Activated CD4-positive, alpha-beta memory T cell treated with anti-CD3 and anti-CD28 coated beads, Interleukin-2, amount 10 ng/mL, durations not matched to agents 7 days and 5 days (primary cell): Measurements from ENCODE around the gene CDH23. TPM values are rescaled to one million over a fixed set of nuclear protein-coding genes. Genes with fewer than 3 reads are reported as not detected.
A peak's percentile ranks its signal among the peaks of the same experiment; 100 is the strongest.

Source experiments
- CTCF ChIA-PET: fragments of 350-600 bp; sonication (Branson Sonifier 250); formaldehyde crosslinking; loops from one replicate; lab custom pipeline; 2021; ENCODE audit warnings: antibody characterized with exemption, inconsistent platforms; lab: Charles Lee
- POLR2A ChIA-PET: fragments of 350-600 bp; sonication (Branson Sonifier 250); formaldehyde crosslinking; loops from one replicate; lab custom pipeline; 2021; ENCODE audit warnings: antibody characterized with exemption; lab: Charles Lee
- DNase-seq: peaks from one replicate; pipeline ENCODE4 v3.0.0-alpha.2; 2020
- H3K27ac Mint-ChIP-seq: one replicate; pipeline ENCODE4 v1.8.0; 2021; ENCODE audit warnings: mild to moderate bottlenecking, mixed read lengths
- H3K27me3 Mint-ChIP-seq: one replicate; pipeline ENCODE4 v1.8.0; 2021; ENCODE audit warnings: mixed read lengths
- H3K36me3 Mint-ChIP-seq: one replicate; pipeline ENCODE4 v1.8.0; 2021; ENCODE audit warnings: low read depth, mixed read lengths
- H3K4me1 Mint-ChIP-seq: one replicate; pipeline ENCODE4 v1.8.0; 2021; ENCODE audit warnings: mixed read lengths
- H3K4me3 Mint-ChIP-seq: one replicate; pipeline ENCODE4 v1.8.0; 2021; ENCODE audit warnings: mild to moderate bottlenecking, mixed read lengths
- H3K9me3 Mint-ChIP-seq: one replicate; pipeline ENCODE4 v1.8.0; 2021; ENCODE audit warnings: mixed read lengths
- total RNA-seq, 2 experiments: library from RNA; stranded (reverse); gene quantifications; one replicate each; pipeline ENCODE4 v1.2.3, GENCODE V29; 2021

Gene CDH23
- total RNA-seq, 2 experiments from 2014 or later = 1.3 TPM

DNA sequence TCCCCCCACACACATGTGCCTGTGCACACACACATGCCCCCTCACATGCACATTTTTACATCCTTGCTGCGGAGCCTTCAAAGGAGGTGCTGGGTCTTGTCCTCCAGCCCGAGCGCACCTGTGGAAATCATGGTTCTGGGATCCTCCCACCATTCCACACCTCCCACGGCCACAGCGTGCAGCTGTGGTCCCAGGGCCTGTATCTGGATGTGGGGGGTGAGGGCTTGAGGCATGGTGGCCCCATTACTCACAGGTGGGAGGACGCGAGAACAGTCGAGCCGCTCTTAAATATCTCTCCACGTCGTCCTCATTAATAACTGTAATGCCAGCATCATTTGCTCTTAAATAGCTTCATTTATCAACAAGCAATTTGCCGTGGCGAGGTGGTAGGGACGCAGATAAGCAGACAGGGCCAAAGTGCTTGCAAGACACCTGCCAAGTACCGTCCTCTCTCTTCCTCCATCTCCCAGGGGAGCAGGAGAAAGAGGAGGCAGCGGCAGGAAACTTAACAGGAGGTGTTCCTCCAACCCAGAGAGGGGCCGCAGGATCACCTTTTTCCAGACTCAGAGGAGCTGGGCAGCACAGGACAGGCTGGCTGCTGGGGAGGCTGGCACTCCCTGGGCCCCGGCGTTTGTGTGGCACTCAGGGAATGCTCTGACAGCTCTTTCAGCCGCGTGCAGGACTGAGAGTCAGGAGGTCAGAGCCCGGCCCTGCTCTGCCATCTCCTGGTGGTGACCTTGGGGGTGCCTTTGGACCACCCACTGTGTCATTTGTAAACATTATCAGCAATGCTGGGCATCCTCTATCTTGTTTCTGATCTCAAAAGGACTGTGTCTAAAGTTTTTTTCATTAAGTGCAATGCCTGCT is 87.4 kb downstream of the CDH23 start:
- H3K27me3 Mint-ChIP-seq = peaks cover 3% of the 10 kb centered on the region
- ChIA-PET CTCF (interaction anchor here (0.5 kb wide), 1 partner anchor 15 kb away, joined by 5 read pairs; no protein-coding TSS in a partner anchor), POLR2A (no interaction called here)
- H3K4me1 Mint-ChIP-seq = no peaks in the 10 kb centered on the region
- H3K9me3 Mint-ChIP-seq = no peaks in the 10 kb centered on the region
- no peak overlapping the region for H3K4me3 Mint-ChIP-seq
- H3K27ac Mint-ChIP-seq = no peak overlapping the region
- no peaks in the 10 kb centered on the region for H3K36me3 Mint-ChIP-seq
- DNase-seq = no peak

DNA sequence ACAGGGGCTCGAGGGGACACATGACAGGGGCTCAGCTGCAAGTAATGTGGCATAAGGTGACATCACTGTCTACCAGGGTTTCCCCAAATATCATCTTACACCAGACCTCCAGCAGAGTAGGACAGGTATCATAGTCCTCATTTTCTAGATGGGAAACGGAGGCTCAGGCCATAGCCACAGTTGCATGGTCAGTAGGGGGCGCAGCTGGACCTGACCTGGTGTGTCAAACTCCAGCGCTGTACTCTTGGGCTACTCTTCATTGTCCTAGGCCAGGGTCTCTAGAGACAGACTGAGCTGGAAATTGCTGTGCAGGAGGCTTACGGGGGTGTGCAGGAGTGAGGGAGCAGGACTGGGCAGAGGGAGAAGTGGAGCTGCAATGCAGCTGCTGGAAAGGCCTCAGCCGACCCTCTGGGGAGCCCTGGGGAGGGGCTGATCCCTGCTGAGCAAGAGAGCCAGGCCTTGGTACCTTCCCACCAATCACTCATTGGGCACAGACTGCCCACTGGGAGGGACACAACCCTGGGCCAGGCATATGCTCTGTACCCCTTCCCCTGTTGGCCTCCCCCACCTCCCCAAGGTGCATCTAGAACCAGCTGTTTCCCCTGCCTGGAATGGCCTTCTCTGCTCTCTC is 89.9 kb downstream of the CDH23 start:
- no peaks in the 10 kb centered on the region for H3K9me3 Mint-ChIP-seq

DNA sequence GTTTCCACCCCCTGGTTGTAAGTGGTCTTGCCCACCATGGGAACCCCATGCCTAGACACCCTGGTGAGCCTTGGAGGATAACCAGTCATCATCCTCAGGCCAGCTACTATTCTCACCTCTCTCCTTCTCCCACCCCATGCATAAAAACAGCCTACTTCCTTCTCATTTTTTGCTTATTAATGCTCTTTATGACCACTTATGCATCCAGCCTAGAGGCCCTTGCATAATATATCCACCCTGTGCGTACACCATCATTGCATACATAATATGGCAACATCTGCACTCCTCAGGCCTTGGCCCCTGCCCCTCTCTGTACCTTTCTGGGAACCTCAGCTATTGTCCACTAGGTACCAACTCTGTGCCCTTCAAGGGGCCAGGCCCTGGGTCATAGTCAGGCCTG is 91.0 kb downstream of the CDH23 start:
- Mint-ChIP-seq H3K4me3 (no peak overlapping the region), H3K4me1 (no peaks in the 10 kb centered on the region), H3K27me3 (peaks cover 4% of the 10 kb centered on the region), H3K27ac (no peak overlapping the region), H3K9me3 (no peaks in the 10 kb centered on the region), H3K36me3 (no peaks in the 10 kb centered on the region)
- no peak for DNase-seq
- ChIA-PET CTCF (interaction anchor here (2.7 kb wide), 1 partner anchor 220 kb away, joined by 8 read pairs; no protein-coding TSS in a partner anchor), POLR2A (no interaction called here)

More for the DNA sequence above, 89.9 kb downstream of the CDH23 start:
- Mint-ChIP-seq H3K27me3 (peaks cover 4% of the 10 kb centered on the region), H3K4me1 (no peaks in the 10 kb centered on the region), H3K27ac (no peak overlapping the region), H3K36me3 (no peaks in the 10 kb centered on the region), H3K4me3 (no peak overlapping the region)
- DNase-seq = peak; percentile 45
- ChIA-PET CTCF (interaction anchor here (1.5 to 2.7 kb wide), 2 partner anchors 44 to 221 kb away, joined by 3 to 8 read pairs; no protein-coding TSS in a partner anchor), POLR2A (no interaction called here)

DNA sequence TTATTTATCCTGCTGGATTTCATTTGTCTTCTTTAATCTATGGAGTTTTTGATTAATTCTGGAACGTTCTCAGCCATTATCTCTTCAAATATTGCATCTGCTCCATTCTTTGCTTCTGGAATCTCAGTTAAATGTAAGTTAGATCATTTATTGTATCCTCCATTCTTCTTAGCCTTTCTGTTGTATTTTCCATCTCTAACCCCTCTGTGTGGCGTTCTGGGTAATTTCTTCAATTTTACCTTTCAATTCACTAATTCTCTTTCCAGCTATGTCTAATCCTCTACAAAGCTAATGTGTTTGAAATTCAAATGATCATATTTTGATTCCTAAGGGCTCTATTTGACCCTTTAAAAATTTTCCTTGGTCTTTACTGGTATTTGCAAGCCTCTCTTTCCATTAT is 92.4 kb downstream of the CDH23 start:
- POLR2A ChIA-PET = no interaction called here
- DNase-seq = no peak
- Mint-ChIP-seq H3K9me3 (no peaks in the 10 kb centered on the region), H3K27ac (no peak overlapping the region), H3K4me3 (no peak overlapping the region), H3K27me3 (peaks cover 4% of the 10 kb centered on the region), H3K36me3 (no peaks in the 10 kb centered on the region), H3K4me1 (peaks cover 3% of the 10 kb centered on the region)
- CTCF ChIA-PET = no interaction called here

DNA sequence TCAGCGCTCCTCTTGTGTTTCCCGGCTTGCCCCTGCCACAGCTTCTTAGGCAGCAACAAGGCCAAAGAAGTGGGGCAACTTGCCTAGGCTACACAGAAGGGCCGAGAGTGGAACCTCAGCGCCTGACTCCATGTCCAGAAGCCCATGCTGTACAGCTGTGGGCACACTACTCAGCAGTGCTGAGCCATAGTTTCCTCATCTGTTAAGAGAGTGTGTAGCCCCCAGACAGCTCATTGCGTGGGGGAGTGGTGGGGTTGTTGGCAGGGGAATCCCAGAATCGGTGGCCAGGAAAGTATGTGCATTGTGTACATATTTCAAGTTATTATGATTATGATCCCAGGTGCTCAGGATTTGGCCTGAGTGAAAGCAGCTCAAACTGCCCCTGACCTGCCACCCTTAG is 96.2 kb downstream of the CDH23 start:
- ChIA-PET POLR2A (no interaction called here), CTCF (interaction anchor here (0.6 kb wide), 1 partner anchor 121 kb away, joined by 3 read pairs; no protein-coding TSS in a partner anchor)
- no peak for DNase-seq
- peaks cover 7% of the 10 kb centered on the region for H3K4me1 Mint-ChIP-seq
- no peak overlapping the region for H3K27ac Mint-ChIP-seq
- no peaks in the 10 kb centered on the region for H3K9me3 Mint-ChIP-seq
- H3K36me3 Mint-ChIP-seq = no peaks in the 10 kb centered on the region
- peaks cover 4% of the 10 kb centered on the region for H3K27me3 Mint-ChIP-seq
- H3K4me3 Mint-ChIP-seq = no peak overlapping the region

DNA sequence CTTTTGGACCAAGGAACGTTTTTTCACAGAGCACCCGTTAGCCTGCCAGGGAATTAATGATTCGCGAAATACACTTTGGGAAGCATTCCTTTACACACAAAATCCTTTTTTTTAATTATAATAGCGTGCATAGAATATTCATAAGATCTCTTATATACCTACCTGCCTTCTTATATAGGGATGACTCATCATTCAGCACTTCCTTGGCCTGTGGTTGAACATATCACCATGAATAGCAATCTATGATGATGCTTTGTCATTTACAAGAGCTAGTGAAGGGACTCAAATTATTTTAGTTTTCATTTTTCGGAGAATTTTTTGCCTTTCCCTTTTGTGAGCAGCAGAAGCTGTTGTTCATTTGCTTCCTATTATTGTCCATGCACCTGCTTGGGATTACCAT is 97.0 kb downstream of the CDH23 start:
- Mint-ChIP-seq H3K9me3 (no peaks in the 10 kb centered on the region), H3K4me1 (peaks cover 7% of the 10 kb centered on the region), H3K36me3 (no peaks in the 10 kb centered on the region), H3K27me3 (peaks cover 4% of the 10 kb centered on the region), H3K27ac (no peak overlapping the region), H3K4me3 (no peak overlapping the region)
- ChIA-PET POLR2A (no interaction called here), CTCF (interaction anchor here (0.6 to 1.6 kb wide), 3 partner anchors 77 to 318 kb away, joined by 3 to 5 read pairs (median 4); no protein-coding TSS in a partner anchor)
- DNase-seq = no peak

DNA sequence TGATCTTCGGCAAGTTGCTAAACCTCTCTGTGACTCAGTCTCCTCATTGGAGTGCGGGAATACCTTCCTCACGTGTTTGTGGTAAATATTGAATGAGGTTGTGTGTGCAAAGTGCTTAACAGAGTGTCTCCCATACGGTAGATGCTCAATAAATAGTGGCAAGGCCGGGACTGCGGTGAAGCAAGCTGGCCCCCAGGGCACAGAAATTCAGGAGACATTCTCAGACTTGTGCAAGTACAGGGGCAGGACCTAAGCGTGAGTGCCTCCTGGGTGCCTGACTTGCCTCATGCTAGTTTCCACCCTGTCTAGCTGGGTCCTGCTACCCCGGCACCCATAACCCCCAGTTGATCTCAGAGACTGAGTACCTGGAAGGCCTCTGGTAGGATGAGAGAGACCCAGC is 97.8 kb downstream of the CDH23 start:
- H3K27ac Mint-ChIP-seq = no peak overlapping the region
- POLR2A ChIA-PET = no interaction called here
- no peaks in the 10 kb centered on the region for H3K9me3 Mint-ChIP-seq
- H3K27me3 Mint-ChIP-seq = peaks cover 5% of the 10 kb centered on the region
- no peaks in the 10 kb centered on the region for H3K36me3 Mint-ChIP-seq
- H3K4me1 Mint-ChIP-seq = peaks cover 7% of the 10 kb centered on the region
- DNase-seq = no peak
- no peak overlapping the region for H3K4me3 Mint-ChIP-seq
- CTCF ChIA-PET = interaction anchor here (1.4 to 1.6 kb wide), 2 partner anchors 76 to 317 kb away, joined by 4 to 5 read pairs; no protein-coding TSS in a partner anchor

DNA sequence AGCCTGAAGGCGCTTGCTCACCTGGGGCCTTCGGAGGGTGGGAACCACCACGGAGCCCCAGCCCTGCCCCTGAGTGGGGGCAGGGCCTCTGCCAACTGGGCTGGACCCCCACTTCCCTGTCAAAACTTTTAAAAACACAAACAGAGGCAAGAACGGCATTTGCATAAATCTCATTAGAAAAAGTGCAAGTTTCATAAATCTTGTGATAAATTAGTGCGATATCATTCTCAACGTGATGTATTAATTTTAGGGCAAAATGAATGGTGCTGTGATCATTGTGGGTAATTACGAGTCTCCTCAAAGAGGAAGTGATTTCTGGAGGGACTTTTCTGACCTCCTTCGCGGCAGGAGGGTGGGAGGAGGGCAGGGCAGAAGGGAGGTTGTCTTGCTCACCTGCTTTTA is 98.3 kb downstream of the CDH23 start:
- no peak for DNase-seq
- peaks cover 7% of the 10 kb centered on the region for H3K4me1 Mint-ChIP-seq
- no peaks in the 10 kb centered on the region for H3K9me3 Mint-ChIP-seq
- no peak overlapping the region for H3K4me3 Mint-ChIP-seq
- H3K36me3 Mint-ChIP-seq = no peaks in the 10 kb centered on the region
- ChIA-PET POLR2A (no interaction called here), CTCF (interaction anchor here (1.4 to 1.6 kb wide), 2 partner anchors 75 to 317 kb away, joined by 4 to 5 read pairs; no protein-coding TSS in a partner anchor)
- peaks cover 5% of the 10 kb centered on the region for H3K27me3 Mint-ChIP-seq
- H3K27ac Mint-ChIP-seq = no peak overlapping the region

DNA sequence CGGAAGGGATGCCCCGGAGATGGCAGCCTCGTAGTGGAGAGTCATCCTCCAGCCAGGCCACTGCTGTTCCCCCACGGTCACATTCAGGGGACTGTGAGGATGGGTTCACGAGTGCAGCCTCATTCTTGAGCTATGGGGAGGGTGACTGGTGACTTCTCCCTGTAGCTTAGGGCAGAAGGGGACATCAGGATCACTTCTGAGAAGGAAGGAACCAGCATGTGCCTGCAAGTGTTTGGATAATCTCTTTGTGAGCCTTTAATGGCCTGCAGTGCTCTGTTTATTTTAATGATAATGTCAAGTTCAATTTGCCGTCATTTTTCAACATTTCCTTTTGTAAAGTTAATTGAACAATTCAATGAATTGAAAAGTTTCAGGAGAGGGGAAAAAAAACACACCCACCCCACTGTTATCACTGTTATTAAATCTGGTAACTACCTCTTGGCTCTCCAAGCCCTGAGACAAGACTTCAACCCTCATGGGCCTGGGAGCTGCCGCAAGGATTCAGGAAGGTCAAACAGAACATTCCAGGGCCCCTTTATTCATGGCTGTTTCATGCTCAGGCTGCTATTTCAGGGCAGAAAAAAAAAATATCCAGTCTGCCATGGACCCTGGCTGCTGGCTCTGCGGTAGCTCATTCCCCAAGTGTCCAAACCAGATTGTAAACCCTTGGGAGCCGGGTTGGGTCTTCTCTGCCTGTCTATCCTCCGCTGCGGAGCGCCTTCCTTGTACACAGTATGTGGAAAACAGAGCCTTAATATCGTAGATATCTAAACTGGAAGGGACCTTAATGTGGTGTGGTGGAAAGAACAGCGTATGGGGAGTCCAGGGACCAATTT is 100.4 kb downstream of the CDH23 start:
- Mint-ChIP-seq H3K9me3 (no peaks in the 10 kb centered on the region), H3K4me3 (no peak overlapping the region), H3K27me3 (peaks cover 7% of the 10 kb centered on the region), H3K27ac (no peak overlapping the region), H3K36me3 (no peaks in the 10 kb centered on the region), H3K4me1 (peaks cover 7% of the 10 kb centered on the region)
- ChIA-PET POLR2A (interaction anchor here (1.1 kb wide), 1 partner anchor 12 kb away, joined by 3 read pairs; no protein-coding TSS in a partner anchor), CTCF (no interaction called here)
- DNase-seq = no peak

DNA sequence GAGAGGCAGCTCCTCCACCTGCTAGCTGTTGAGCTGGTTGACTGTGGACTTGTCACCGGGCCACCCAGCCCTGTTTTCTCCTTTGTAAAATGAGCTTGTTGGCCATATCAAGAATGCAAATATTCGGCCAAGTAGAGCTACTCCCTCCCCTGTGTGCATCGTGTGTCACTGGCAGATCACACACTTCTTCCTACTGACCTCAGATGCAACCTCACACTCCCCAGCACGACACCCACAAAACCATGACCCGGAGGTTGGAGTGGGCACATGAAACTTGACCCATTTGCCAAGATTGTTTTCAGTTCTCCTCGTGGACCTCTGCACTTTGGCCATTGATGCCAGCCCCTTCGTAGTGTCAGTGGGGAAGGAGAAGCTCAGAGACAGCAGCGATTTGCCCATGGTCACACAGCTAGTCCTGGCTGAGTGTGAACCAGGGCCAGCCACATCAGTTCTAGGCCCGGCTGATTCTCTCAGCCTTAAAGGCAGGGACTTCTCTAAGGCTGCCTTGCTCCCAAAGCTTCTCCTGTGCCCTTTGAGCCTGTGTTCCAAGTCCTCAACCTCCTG is 101.1 kb downstream of the CDH23 start:
- Mint-ChIP-seq H3K27ac (no peak overlapping the region), H3K4me3 (no peak overlapping the region), H3K4me1 (peaks cover 7% of the 10 kb centered on the region), H3K36me3 (no peaks in the 10 kb centered on the region), H3K9me3 (no peaks in the 10 kb centered on the region), H3K27me3 (peaks cover 7% of the 10 kb centered on the region)
- CTCF ChIA-PET = interaction anchor here (2.2 kb wide), 1 partner anchor 72 kb away, joined by 8 read pairs; no protein-coding TSS in a partner anchor
- no peak for DNase-seq
- POLR2A ChIA-PET = interaction anchor here (1.1 kb wide), 1 partner anchor 11 kb away, joined by 3 read pairs; no protein-coding TSS in a partner anchor

DNA sequence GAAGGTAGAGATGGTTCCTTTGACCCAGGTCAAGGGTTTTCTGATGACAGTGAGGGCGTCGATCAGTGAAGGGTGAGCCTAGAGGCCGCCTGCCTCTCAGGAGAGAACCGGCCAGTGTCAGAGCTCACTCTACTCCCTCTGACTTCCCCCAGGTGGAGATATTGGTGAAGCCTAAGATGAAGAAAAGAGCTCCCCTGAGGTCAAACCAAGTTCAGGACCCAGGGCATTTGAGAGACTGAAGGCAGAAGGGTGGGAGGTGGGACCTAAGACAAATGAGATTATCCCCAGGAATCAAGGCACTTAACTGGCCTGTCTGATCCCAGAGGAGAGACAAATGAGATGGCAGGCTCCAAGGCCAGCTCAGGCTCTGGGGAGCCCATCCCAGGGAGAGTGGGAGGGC is 104.7 kb downstream of the CDH23 start:
- no peaks in the 10 kb centered on the region for H3K36me3 Mint-ChIP-seq
- H3K27ac Mint-ChIP-seq = no peak overlapping the region
- ChIA-PET POLR2A (no interaction called here), CTCF (interaction anchor here (1.1 kb wide), 1 partner anchor 69 kb away, joined by 3 read pairs; no protein-coding TSS in a partner anchor)
- peaks cover 13% of the 10 kb centered on the region for H3K27me3 Mint-ChIP-seq
- H3K4me1 Mint-ChIP-seq = peaks cover 3% of the 10 kb centered on the region
- H3K9me3 Mint-ChIP-seq = no peaks in the 10 kb centered on the region
- DNase-seq = no peak
- no peak overlapping the region for H3K4me3 Mint-ChIP-seq

DNA sequence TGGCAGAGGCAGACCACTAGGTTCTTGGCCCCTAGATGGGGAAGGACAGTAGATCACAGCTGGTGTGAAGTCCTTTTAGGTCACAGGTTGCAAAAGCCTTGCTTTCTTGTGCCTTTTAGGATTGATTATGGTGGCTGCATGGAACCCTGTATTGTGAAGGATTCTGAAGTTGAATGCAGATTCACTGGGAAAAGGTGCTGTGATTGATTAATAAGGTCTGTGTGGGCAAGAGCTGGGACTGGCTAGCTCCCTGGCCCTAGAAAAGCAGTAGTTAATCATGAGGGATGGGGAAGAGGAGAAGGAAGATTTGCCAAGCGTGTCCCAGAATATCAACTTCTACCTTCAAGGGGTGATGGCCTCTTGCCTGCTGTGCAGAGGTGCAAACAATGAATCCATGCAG is 105.5 kb downstream of the CDH23 start:
- H3K27ac Mint-ChIP-seq = no peak overlapping the region
- no peak for DNase-seq
- no peaks in the 10 kb centered on the region for H3K36me3 Mint-ChIP-seq
- H3K4me3 Mint-ChIP-seq = no peak overlapping the region
- H3K9me3 Mint-ChIP-seq = no peaks in the 10 kb centered on the region
- ChIA-PET POLR2A (no interaction called here), CTCF (interaction anchor here (1.1 kb wide), 1 partner anchor 68 kb away, joined by 3 read pairs; no protein-coding TSS in a partner anchor)
- peaks cover 3% of the 10 kb centered on the region for H3K4me1 Mint-ChIP-seq
- peaks cover 13% of the 10 kb centered on the region for H3K27me3 Mint-ChIP-seq
